NCI-H524 treated with DMSO at 0.1 percent for 48 hours (cell line): ENCODE measurements around the gene CNTNAP2.
"Not testable (repeated sequence)": the region's sequence is repeated elsewhere in the genome, so short reads cannot be mapped to it uniquely, and the experiment has no call there.

Source experiments
- DNase-seq: peaks from one replicate; lab custom pipeline; 2025; lab: John Stamatoyannopoulos, UW

Gene CNTNAP2

GRCh38 chr7:147106746-147107145, 990.1 kb downstream of the CNTNAP2 start:
- DNase-seq = no peak

DNA sequence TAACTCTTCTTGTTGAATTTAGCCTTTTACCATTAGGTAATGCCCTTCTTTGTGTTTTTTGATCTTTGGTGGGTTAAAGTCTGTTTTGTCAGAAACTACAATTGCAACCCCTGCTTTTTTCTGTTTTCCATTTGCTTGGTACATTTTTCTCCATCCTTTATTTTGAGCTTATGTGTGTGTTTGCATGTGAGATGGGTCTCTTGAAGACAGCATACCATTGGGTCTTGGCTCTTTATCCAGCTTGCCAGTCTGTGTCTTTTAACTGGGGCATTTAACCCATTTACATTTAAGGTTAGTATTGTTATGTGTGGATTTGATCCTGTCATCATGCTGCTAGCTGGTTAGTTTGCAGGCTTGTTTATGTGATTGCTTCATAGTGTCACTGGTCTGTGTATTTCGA, 997.9 kb downstream of the CNTNAP2 start:
- not testable (repeated sequence) for DNase-seq

GRCh38 chr7:147136352-147136751, 1019.8 kb downstream of the CNTNAP2 start:
- DNase-seq = no peak

- DNase-seq = no peak
These were observed 1028.6 kb downstream of the CNTNAP2 start for GRCh38 chr7:147145194-147145593.

GRCh38 chr7:147146169-147146568, 1029.6 kb downstream of the CNTNAP2 start:
- no peak for DNase-seq

DNA sequence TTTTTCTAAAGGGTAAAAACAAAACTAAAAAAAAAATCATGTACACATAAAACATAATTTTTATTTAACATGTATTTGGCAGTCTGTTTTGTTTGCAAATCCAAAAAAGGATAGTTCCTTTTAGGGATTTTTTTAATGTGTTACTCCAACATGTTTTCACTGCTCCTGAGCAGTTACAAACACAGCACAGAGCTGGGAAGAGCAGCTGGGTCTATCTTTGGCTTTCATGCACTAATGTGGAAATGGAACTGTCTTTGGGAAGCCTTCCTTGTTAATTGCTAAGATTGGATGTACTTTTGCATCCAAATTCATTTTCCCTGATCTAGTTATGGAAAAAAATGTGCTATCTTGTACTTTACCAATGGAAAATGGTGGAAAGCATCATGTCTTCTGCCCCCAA, 1035.1 kb downstream of the CNTNAP2 start:
- DNase-seq = no peak

DNA sequence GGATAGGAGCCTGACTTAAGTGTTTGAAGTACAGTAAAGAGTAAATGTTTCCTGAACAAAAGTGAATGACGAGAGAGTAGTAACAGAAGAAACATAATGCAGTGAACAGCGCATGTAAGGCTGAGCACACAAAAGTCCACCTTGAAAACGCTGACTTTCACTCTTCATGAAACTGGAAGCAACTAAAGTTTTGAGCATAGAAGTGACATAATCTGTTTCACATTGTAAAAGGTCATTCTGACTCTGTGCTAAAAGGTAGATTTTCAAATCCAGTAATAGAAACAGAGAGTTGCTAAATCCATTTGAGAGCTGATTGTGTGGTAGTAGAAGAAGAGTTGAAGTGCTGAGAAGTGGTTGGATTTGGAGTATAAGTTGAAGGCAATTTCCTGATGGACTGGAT, 1037.0 kb downstream of the CNTNAP2 start:
- no peak for DNase-seq

DNA sequence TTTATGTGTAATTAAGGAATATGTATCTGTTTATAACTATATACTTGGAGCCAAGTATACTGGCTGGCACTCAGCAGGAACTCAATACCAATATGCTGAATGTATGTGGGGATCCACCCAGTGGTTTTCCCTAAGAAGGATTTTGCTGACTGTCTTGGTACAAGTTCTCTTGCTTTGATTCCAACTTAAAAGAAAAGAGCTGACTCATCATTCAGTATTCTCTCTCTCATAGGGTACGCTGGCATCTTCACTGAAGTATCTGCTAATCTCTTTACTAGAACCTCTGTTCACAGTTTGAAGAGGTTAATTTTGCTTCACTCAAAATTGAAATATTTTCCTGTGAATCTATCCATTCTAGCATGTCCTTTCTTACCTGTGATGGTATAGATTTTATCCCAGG, 1044.8 kb downstream of the CNTNAP2 start:
- DNase-seq = no peak

DNA sequence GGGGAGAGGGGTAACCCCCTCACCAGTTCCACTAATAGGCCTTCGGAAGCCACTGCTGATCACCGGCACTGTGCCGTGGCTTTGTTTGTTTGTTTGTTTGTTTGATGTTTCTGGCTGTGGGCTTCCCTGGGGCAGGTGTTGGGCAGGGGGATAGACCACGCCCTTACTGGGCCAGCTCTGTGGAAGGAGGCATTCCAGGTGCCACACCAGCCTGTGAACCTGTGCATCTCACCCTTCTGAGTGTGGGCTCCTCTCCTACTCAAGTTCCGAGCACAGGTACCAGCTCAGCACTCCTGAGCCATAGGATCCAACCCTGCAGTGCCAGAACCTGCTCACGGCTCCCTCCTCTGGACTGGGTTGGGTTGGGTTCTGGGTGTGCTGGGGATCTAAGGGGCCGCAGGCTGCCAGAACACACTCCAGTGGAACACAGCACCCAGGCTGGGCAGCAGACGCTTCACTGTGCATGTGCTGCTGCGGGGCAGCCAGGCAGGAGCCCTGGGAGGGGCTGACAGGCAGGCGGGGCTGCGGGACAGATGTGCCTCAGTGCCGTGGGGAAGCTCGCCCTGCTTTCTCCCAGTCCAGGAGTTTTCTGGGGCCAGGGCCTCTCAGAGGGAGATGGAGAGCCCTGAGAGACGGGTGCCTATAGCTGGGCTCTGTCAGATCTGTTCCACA, 1053.9 kb downstream of the CNTNAP2 start:
- DNase-seq = no peak

- no peak for DNase-seq
These were observed 1054.4 kb downstream of the CNTNAP2 start for GRCh38 chr7:147171013-147171391.

GRCh38 chr7:147173883-147174282, 1057.3 kb downstream of the CNTNAP2 start:
- no peak for DNase-seq

GRCh38 chr7:147182874-147183273, 1066.3 kb downstream of the CNTNAP2 start:
- no peak for DNase-seq

GRCh38 chr7:147183276-147183675, 1066.7 kb downstream of the CNTNAP2 start:
- no peak for DNase-seq

DNA sequence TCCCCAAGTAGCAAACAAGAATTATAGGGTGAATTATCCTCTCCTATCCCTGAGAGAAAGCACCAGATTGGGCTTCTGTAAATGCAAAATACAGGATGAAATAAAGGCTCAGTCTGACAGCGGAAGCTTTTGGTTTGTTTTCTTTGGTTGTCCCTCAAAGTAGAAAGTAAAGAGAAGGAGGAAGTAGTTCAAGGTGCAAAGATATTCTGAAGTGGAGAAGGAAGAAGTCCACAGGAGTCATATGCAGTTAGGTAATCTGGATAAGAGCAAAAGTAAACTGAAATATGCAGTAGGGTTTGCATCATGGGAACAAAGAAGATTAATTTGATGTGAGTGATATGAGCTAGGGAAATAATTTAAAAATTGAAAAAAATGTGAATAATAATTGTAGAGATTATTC, 1071.9 kb downstream of the CNTNAP2 start:
- no peak for DNase-seq

GRCh38 chr7:147193476-147193875, 1076.9 kb downstream of the CNTNAP2 start:
- DNase-seq = no peak

DNA sequence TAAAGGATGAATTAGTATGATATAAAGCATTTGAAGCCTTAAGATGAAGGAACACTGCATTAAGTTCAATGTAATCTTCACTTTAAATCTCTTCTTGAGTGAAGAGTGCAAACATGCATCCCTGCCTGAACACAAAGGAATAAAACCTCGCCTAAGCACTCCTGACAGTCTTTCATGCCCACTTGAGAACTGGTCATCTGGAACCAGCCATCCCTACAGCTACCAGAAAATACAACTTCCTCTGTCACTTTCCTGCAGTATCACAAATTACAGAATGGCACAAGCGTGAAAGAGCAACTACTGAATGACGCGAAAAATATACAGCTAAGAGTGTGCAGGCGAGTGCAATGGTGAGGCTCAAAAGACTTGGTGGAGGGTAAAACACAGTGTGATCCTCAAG, 1079.9 kb downstream of the CNTNAP2 start:
- no peak for DNase-seq

- DNase-seq = peak; percentile 89
These were observed 1080.4 kb downstream of the CNTNAP2 start for GRCh38 chr7:147197006-147197405.

DNA sequence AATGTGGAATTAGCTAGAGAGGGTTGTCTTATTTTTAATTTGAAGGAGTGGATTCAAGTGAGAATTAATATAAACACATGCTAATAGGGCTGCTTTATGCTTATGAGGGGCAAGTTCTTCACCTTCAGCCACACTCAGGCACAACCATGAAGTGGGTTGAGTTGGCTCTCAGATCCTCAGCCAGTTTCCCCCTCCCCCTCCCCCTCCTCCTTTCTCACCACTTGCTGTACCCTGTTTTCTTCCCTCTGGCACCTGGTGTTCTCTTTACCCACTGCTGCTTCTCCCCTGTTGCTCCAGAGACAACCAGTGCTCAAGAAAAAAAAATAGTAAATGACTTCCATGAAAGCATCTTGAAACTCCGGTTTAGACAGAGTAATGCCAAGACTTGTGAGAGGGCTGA, 1083.3 kb downstream of the CNTNAP2 start:
- no peak for DNase-seq

DNA sequence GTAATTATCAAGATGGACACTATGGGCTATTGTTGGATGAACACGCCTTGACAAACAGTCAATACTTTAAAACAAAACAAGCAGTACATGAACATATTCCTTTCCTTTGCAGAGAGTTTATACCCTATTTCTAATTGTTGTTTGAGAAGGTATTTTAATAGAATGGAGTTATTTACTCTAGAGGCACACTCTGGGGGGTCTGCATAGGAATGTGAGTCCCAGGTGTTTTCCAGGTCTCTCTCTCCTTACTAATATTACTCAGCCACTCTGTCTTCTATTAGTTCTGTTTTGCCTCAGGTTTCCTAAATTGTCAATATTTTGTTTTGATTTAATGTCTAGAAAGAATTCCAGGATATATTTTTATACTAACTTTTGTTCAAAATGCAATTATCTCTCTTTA, 1091.4 kb downstream of the CNTNAP2 start:
- no peak for DNase-seq

- no peak for DNase-seq
These were observed 1114.7 kb downstream of the CNTNAP2 start for GRCh38 chr7:147231275-147231674.

- DNase-seq = no peak
These were observed 1119.2 kb downstream of the CNTNAP2 start for GRCh38 chr7:147235645-147236382.

- no peak for DNase-seq
These were observed 1123.9 kb downstream of the CNTNAP2 start for GRCh38 chr7:147240468-147240867.

DNA sequence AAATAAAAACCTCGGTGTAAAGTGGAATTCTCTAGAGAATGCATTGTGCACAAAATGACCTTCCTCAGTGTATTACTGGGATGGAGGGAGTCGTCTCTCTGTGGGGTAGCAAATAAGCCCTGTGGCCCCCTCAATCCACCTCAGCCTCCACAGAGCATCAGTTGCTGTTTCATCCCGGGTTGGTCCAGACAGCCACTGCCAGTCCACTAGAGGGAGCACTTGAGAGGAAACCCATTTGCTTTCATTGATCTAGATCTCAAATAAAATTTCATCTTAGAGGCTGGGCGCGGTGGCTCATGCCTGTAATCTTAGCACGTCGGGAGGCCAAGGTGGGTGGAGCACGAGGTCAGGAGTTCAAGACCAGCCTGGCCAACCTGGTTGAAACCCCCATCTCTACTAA, 1128.7 kb downstream of the CNTNAP2 start:
- no peak for DNase-seq

GRCh38 chr7:147249956-147250355, 1133.4 kb downstream of the CNTNAP2 start:
- DNase-seq = peak; percentile 3
